GM21825 (cell line): ENCODE measurements around the gene HAVCR2.

Experiments used
- ATAC-seq: cut with Tn5 transposase; IDR thresholded peaks from one replicate; pipeline ENCODE4 v1.9.1; 2021; ENCODE audit warnings: mild to moderate bottlenecking, moderate library complexity; ENCODE audit not compliant: unreplicated experiment

Gene HAVCR2

GRCh38 chr5:157108976-157109375 is at the start of gene HAVCR2:
TSS of gene HAVCR2 (minus strand) at chr5:157109044. CDS start at chr5:157108983, 61 bp downstream.
- ATAC-seq = peak; percentile 88

GRCh38 chr5:157157293-157157891 is 48.5 kb upstream of the HAVCR2 start:
- no peak for ATAC-seq

DNA sequence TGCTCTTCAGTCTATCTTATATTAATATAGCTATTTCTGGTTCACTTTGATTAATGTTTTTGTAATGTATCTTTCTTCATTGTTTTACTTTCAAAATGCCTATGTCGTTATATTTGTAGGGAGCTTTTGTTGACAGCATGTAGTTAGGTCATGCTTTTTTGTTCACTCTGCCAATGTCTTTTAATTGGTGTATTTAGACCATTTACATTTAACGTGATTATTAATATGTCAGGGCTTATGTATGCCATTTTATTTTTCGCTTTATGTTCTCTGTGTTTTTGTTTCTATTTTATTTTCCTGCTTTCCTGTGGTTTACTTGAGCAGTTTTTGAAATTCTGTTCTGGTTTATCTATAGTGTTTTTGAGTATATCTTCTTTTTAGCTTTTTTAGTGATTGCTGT is 46.5 kb upstream of the HAVCR2 start:
- ATAC-seq = no peak

DNA sequence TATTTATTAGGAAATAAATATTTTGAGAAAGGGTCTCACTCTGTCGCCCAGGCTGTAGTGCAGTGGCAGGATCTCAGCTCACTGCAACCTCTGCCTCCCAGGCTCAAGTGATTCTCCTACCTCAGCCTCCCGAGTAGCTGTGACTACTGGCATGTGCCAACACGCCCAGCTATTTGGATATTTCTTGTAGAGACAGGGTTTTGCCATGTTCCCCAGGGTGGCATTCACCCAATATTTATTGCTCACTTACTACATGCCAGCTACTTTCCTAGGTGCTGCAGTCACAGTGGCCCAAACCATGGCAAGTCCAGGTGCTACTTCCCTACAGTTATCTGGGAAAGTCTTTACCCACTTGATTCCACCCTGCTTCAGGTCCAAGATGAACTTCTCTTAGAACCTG is 42.2 kb upstream of the HAVCR2 start:
- no peak for ATAC-seq

- ATAC-seq = peak; percentile 66
Observed at GRCh38 chr5:157148734-157149615, 40.1 kb upstream of the HAVCR2 start.

GRCh38 chr5:157143127-157143971 is 34.5 kb upstream of the HAVCR2 start:
- peak; percentile 34 for ATAC-seq

DNA sequence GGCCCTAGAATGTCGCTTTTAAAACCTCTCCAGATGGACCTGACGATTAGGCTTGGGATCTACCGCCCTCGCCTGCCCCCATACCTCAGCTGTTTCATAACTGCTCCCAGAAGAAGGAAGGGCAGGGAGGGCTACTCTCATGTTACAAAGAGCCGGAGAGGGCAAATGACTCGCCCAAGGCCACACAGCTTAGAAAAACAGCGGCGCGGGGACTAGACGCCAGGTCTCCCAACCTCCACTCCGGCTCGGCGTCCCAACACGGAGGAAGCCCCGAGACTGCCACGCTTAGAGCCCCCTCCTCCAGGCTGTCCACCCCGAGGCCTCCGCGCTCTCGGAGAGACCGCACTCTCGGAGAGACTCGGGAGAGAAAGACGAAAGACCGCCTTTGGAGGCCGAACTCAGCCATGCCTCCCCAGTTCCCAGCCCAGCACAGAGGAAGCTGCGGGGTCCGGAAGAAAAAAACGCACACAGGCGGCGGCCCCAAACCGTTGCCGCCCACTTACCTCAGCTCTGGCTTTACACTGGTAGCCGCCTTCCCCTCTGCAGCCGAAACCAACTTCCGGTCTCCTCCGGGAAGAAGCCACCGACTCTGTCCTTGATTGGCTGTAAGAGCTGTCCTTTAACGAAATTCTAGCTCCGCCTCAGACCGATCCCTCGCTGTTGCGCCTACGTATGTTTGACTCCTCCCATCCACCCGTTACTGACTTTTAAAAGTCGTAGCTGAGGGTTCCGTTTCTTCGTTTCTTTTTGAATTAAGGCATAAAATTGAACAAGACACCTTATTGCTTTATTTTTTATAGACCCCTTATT is 33.7 kb upstream of the HAVCR2 start, which contains the start of gene MED7:
Gene MED7, minus strand, starts transcription at position 549 of the 810 bp plus-strand sequence. CDS start 3,434 bp downstream, outside the sequence.
- peak; percentile 100 for ATAC-seq

DNA sequence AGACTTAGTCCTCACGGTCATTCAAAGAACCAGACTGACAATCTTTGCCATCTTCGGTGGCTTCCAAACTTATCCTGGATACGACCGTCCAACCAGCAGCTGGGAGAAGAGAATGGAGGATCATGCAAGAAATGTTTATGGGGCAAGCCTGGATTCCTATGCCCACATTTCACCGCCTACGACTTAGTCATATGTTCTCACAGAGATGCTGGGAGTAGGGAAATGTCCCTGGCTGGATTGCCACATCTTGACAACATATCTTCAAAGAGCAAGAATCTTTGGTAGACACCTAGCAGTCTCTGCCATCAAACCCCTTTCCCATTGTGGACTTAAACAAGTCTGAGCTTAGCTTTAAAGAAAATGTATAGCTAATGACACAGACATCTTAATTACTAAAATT is 28.8 kb upstream of the HAVCR2 start:
- ATAC-seq = no peak

DNA sequence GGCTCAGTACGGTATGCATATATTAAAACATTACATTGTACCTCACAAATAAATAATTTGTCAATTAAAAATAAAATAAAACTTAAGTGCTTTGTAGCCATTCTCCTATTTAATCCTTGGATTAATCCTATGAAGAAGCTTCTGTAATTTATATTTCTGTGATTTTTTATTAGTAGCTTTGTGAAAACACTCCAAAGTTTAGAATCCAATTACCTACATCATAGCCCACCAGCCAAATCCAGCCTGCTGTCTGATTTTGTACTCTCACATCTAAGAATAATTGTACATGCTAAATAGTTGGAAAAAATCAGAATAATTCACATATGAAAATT is 23.4 kb upstream of the HAVCR2 start:
- no peak for ATAC-seq

DNA sequence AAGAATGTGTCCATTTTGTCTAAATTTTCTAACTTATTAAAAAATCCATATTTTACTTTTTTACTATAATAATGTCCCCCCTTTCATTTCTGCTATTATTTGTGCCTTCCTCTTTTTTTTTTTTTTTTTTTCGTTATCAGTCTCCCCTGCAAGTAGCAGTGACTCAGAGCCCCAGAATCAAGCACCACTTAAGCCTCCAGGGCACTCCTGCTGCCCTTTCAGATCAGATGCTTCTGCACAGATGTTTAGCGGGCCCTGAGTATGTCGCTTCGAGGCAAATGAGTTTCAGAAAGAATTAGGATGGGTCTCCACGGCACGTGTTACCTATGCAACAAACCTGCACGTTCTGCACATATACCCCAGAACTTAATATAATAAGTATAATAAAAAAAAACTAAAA is 22.1 kb upstream of the HAVCR2 start:
- peak; percentile 55 for ATAC-seq

- no peak for ATAC-seq
Observed at GRCh38 chr5:157121709-157122108, 12.9 kb upstream of the HAVCR2 start.

- ATAC-seq = no peak
Observed at GRCh38 chr5:157120102-157120501, 11.3 kb upstream of the HAVCR2 start.

- peak; percentile 47 for ATAC-seq
Observed at GRCh38 chr5:157116483-157116954, 7.7 kb upstream of the HAVCR2 start.

DNA sequence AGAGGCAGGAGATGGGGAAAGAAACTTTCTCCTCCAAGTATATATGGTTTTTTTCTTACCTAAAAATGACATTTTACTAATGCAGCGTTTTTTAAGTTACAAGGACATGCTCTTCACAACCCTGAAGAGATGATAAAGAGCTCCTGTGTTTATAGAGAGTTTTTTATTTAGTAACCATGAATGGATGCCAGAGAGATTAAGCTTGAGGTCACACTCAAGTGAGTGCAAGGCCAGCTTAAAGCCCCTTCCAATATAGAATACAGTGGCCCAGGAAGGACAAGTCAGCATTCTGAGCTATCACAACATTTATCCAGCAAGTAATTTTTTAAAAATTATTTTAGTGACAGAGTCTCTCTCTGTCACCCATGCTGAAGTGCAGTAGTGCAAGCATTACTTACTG is 6.7 kb upstream of the HAVCR2 start:
- no peak for ATAC-seq

DNA sequence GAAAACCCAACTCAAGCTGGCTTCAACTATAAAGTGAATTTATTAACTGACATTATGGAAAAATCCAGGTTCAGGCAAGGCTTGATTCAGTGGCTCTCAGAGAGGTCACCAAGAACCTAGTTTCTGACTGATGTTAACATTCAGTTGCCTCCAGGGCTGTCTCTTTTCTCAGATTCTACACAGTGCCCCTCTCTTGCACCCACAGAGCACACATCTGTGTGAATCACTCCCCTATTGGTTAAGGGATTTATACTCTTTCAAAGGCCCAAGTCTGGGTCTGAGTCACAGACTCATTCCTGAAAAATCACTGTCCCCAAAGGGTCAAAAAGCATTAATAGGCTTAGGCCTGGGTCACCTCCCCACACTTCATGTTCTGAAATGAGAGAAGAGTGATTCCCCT is 6.2 kb upstream of the HAVCR2 start:
- ATAC-seq = no peak

DNA sequence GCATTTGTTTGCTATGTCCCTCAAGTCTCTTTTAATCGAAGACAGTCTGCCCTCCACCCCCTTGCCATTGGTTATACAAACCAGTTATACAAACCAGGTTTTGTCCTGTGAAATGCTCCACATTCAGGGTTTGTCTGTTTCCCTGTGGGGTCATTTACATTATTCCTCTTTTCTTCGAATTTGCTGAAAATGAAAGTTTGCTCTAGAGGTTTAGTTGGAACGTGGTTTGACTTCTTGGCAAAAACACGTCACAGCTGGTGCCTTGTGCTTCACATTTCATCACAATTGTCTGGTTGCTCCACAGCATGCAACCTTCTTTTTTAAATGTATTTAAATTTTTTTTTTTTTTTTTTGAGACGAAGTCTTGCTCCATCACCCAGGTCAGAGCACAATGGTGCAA is 4.2 kb upstream of the HAVCR2 start:
- ATAC-seq = no peak

DNA sequence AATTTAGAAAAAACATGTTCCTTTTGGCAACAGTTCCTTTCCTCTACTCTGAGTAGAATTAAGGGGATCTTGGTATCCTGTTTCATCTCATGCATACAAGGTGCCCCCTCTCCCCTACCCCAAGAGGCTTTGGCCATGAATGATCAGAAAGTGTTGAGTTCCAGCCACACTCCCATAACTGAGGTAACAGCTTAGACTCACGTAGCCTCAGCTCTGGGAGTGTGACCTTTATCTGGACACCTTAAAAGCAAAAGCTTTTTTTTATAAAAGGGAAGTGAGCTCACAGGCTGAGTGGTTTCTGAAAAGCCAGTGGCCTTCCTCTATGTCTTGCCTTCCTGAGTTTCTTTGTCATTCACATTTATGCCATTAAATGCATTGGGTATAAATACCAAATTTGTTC is 900 bp upstream of the HAVCR2 start:
- peak; percentile 79 for ATAC-seq

DNA sequence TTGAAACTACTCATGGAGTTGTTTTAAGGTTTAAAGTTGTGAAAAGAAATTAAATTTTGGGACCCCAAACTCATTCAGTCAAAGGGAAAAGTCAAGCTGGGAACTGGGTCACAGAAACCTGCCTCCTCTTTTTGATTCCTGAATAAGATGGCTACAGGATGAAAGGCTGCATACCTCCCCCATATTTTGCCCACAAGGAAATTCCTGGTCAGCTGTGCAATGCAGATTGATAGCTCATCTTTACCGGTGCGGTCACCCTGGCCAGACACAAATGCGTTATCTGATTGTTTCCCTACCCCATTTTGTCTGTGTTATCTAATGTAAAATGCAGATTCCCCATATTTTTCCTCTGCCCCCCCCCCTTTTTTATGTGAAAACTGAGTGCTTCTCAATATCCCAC is 1.3 kb downstream of the HAVCR2 start:
- no peak for ATAC-seq

DNA sequence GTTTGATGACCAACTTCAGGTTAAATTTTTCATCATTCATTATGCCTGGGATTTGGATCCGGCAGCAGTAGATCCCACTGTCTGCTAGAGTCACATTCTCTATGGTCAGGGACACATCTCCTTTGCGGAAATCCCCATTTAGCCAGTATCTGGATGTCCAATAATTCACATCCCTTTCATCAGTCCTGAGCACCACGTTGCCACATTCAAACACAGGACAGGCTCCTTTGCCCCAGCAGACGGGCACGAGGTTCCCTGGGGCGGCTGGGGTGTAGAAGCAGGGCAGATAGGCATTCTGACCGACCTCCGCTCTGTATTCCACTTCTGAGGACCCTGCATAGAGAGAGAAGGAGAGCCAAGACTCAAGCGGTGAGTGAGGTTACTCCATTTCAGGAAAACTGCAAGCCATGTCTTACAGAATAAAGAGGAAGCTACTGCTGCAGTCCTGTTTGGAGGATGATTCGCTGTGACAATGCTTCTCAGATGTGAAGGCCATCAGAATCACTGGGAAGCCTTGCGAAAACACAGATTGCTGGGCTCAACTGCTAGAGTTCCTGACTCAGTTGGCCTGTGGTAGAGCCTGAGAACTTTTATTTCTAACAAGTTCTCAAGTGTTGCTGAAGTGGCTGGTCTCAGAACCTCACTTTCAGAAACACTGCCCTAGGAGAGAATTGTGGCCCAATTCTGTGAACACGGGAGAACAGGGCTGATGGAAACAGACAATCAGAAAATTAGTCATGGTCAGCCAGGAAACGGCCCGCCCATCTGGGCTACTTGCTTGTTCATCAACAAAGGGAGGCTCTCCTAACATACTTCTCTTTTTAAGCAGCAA is 2.0 kb downstream of the HAVCR2 start:
- ATAC-seq = no peak
